Mesenchymal stem cell (in vitro differentiated cells and primary cell): ENCODE measurements around the gene DUSP5.
A peak's percentile ranks its signal among the peaks of the same experiment; 100 is the strongest.

ENCODE experiments used
- DNase-seq: peaks from one replicate; pipeline ENCODE4 v3.0.0-alpha.2; 2013
- H2AFZ ChIP-seq: one replicate; pipeline ENCODE4 v1.6.1; 2013; ENCODE audit warnings: low read depth, mild to moderate bottlenecking, control low read depth, inconsistent platforms, low read length, moderate library complexity
- H2AK5ac ChIP-seq: 2 replicates; pipeline ENCODE4 v1.6.1; 2013; ENCODE audit warnings: low read length, moderate library complexity, mild to moderate bottlenecking, inconsistent platforms; ENCODE audit not compliant: severe bottlenecking
- H2BK120ac ChIP-seq: one replicate; pipeline ENCODE4 v1.6.1; 2013; ENCODE audit warnings: low read depth, mild to moderate bottlenecking, inconsistent platforms, low read length, moderate library complexity
- H2BK12ac ChIP-seq, 2 experiments: one replicate each; pipeline ENCODE4 v1.6.1; 2013; ENCODE audit warnings: inconsistent platforms in 2 of 2, low read length in 2 of 2, mild to moderate bottlenecking in 2 of 2, moderate library complexity in 2 of 2, control low read depth in 1 of 2
- H2BK15ac ChIP-seq: one replicate; pipeline ENCODE4 v1.6.1; 2013; ENCODE audit warnings: mild to moderate bottlenecking, low read depth, inconsistent platforms; ENCODE audit not compliant: poor library complexity, severe bottlenecking
- H2BK5ac ChIP-seq: 2 replicates; pipeline ENCODE4 v1.6.1; 2013; ENCODE audit warnings: low read depth, mild to moderate bottlenecking, low read length, control low read depth, inconsistent platforms; ENCODE audit not compliant: poor library complexity, severe bottlenecking
- H3K14ac ChIP-seq, 2 experiments: one replicate each; pipeline ENCODE4 v1.6.1; 2013; ENCODE audit warnings: inconsistent platforms in 2 of 2, low read length in 2 of 2, control low read depth in 1 of 2, mild to moderate bottlenecking in 1 of 2, moderate library complexity in 1 of 2
- H3K18ac ChIP-seq, 2 experiments: one replicate each; pipeline ENCODE4 v1.6.1; 2013; ENCODE audit warnings: inconsistent platforms in 2 of 2, low read length in 2 of 2, control low read depth in 1 of 2, low read depth in 1 of 2, mild to moderate bottlenecking in 1 of 2
- H3K23ac ChIP-seq, 2 experiments: one replicate each; pipeline ENCODE4 v1.6.1; 2013; ENCODE audit warnings: inconsistent platforms in 2 of 2, low read length in 2 of 2, mild to moderate bottlenecking in 2 of 2, moderate library complexity in 2 of 2, control low read depth in 1 of 2
- H3K27ac ChIP-seq: 2 replicates; pipeline ENCODE4 v1.5.1; 2013; ENCODE audit warnings: mild to moderate bottlenecking, moderate library complexity, low read length, control low read depth, inconsistent platforms; ENCODE audit not compliant: poor library complexity, severe bottlenecking
- H3K27me3 ChIP-seq, 2 experiments: 2 replicates each; pipeline versions ENCODE4 v1.6.1 to v1.7.0; 2013; ENCODE audit warnings: low read length in 2 of 2, mild to moderate bottlenecking in 2 of 2, moderate library complexity in 2 of 2, control low read depth in 1 of 2, inconsistent platforms in 1 of 2; ENCODE audit not compliant: control insufficient read depth in 1 of 2, insufficient read depth in 1 of 2
- H3K36me3 ChIP-seq, 2 experiments: 2 replicates each; pipeline versions ENCODE4 v1.6.1 to v1.7.0; 2013; ENCODE audit warnings: low read length in 2 of 2, control low read depth in 1 of 2, inconsistent platforms in 1 of 2, low read depth in 1 of 2, mild to moderate bottlenecking in 1 of 2; ENCODE audit not compliant: insufficient read depth in 2 of 2, control insufficient read depth in 1 of 2
- H3K4ac ChIP-seq, 2 experiments: one replicate each; pipeline ENCODE4 v1.6.1; 2013; ENCODE audit warnings: inconsistent platforms in 2 of 2, low read length in 2 of 2, mild to moderate bottlenecking in 2 of 2, moderate library complexity in 2 of 2, control low read depth in 1 of 2, low read depth in 1 of 2
- H3K4me1 ChIP-seq: 2 replicates; pipeline ENCODE4 v1.6.1; 2013; ENCODE audit warnings: low read depth, low read length, control low read depth; ENCODE audit not compliant: control insufficient read depth, insufficient read depth
- H3K4me2 ChIP-seq: 2 replicates; pipeline ENCODE4 v1.6.1; 2013; ENCODE audit warnings: low read length, mild to moderate bottlenecking, inconsistent platforms; ENCODE audit not compliant: poor library complexity, severe bottlenecking
- H3K4me3 ChIP-seq, 2 experiments: 2 replicates each; pipeline versions ENCODE4 v1.5.1 to v1.7.0; 2013; ENCODE audit warnings: low read length in 2 of 2, mild to moderate bottlenecking in 2 of 2, control low read depth in 1 of 2, low read depth in 1 of 2; ENCODE audit not compliant: insufficient read depth in 1 of 2
- H3K79me1 ChIP-seq: replicated peaks from 2 replicates; pipeline ENCODE4 v1.6.1; 2013; ENCODE audit warnings: mild to moderate bottlenecking, control low read depth, low read length, inconsistent platforms; ENCODE audit not compliant: poor library complexity, severe bottlenecking
- H3K9ac ChIP-seq: 2 replicates; pipeline ENCODE4 v1.7.0; 2013; ENCODE audit warnings: mild to moderate bottlenecking, low read length, moderate library complexity
- H3K9me3 ChIP-seq: 2 replicates; pipeline ENCODE4 v1.7.0; 2013; ENCODE audit warnings: mild to moderate bottlenecking, low read length; ENCODE audit not compliant: control insufficient read depth
- H4K8ac ChIP-seq: one replicate; pipeline ENCODE4 v1.6.1; 2013; ENCODE audit warnings: inconsistent platforms, mild to moderate bottlenecking, low read length, moderate library complexity
- H4K91ac ChIP-seq: one replicate; pipeline ENCODE4 v1.6.1; 2013; ENCODE audit warnings: mild to moderate bottlenecking, low read length, inconsistent platforms
- WGBS: methylation state at CpG from one replicate; pipeline ENCODE4 v1.1.7; 2013; ENCODE audit warnings: mixed read lengths; 5-methylcytosine and 5-hydroxymethylcytosine counted together

DUSP5 gene

GRCh38 chr10:110512461-110513187 lies 14.9 kb downstream of the DUSP5 start:
- Histone ChIP-seq H2AFZ (no peak overlapping the region), H3K4me1 (peaks cover 14% of the 10 kb centered on the region), H3K18ac (no peak overlapping the region), H3K36me3 (peaks cover 55 to 86% of the 10 kb centered on the region in 2 experiments), H3K4me2 (peak overlapping the region; percentile 8), H3K9ac (peak overlapping the region; percentile 62), H3K14ac (no peak overlapping the region), H4K91ac (no peak overlapping the region), H2BK12ac (peak overlapping the region in 1 of 2 experiments; percentile 65), H3K27ac (peak overlapping the region; percentile 55), H3K4me3 (no peak overlapping the region), H2BK120ac (no peak overlapping the region), H4K8ac (peak overlapping the region; percentile 19), H3K23ac (no peak overlapping the region), H3K27me3 (no peaks in the 10 kb centered on the region), H2AK5ac (peak overlapping the region; percentile 70), H3K4ac (peak overlapping the region in 1 of 2 experiments; percentile 42), H2BK5ac (no peak overlapping the region), H3K9me3 (no peaks in the 10 kb centered on the region), H2BK15ac (peak overlapping the region; percentile 54), H3K79me1 (peaks cover 34% of the 10 kb centered on the region)
- DNase-seq: peak; percentile 90
- 35% methylated on average over 5 of the region's 5 CpGs for WGBS

DNA sequence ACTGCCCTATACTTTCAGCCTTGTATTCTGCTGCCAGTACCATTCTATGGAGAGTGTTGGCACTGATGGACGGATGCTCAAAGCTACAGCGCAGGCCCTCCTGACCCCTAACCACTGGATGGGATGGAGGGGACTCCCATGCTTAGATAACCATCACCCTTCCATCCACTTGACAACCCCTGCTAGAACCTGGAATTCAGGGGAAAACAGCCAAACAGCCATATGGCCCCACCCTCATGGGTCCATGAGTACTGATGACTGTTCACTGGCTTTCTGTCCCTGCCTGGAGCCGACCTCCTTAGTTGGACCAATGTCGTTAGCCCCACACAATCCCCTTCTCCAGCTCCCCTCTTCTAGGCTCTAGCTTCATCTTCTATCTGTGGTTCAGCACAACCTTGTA lies 16.2 kb downstream of the DUSP5 start:
- Histone ChIP-seq H2AK5ac (no peak overlapping the region), H4K8ac (no peak overlapping the region)

DNA sequence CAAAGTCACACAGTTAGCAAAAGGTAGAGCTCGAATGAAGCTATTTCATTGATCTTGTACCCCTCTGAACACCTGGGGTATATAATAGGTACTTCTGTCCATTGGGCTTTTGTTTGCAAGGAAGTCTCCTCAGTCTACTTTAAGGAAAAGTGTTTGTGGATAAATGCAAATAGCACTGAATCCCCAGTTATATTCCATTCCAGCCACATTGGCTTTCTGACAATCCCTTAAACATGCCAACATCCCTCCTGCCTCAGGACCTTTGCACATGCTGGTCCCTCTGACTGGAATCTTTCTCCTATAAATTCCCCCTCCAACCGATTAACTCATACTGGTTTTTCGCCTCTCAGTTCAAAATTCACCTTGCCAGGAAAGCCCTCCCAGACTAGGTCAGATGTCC lies 17.1 kb downstream of the DUSP5 start:
- H2BK12ac ChIP-seq: no peak overlapping the region
- no peak overlapping the region for H3K4me2 ChIP-seq
- no peaks in the 10 kb centered on the region for H3K27me3 ChIP-seq
- no peak overlapping the region for H3K18ac ChIP-seq
- no peak overlapping the region for H4K91ac ChIP-seq
- H3K79me1 ChIP-seq: peaks cover 23% of the 10 kb centered on the region
- peaks cover 37 to 70% of the 10 kb centered on the region in 2 experiments for H3K36me3 ChIP-seq
- no peak overlapping the region for H2BK120ac ChIP-seq
- H3K4ac ChIP-seq: no peak overlapping the region
- H2BK15ac ChIP-seq: no peak overlapping the region
- 97% methylated on average over 2 of the region's 3 CpGs for WGBS
- no peaks in the 10 kb centered on the region for H3K9me3 ChIP-seq
- H2AK5ac ChIP-seq: no peak overlapping the region
- no peak overlapping the region for H3K9ac ChIP-seq
- no peak overlapping the region for H3K27ac ChIP-seq
- no peak overlapping the region for H3K4me3 ChIP-seq
- H3K14ac ChIP-seq: no peak overlapping the region
- H3K4me1 ChIP-seq: peaks cover 14% of the 10 kb centered on the region
- no peak overlapping the region for H2BK5ac ChIP-seq
- no peak overlapping the region for H3K23ac ChIP-seq
- no peak for DNase-seq
- no peak overlapping the region for H4K8ac ChIP-seq
- H2AFZ ChIP-seq: no peak overlapping the region

More for the DNA sequence above, 16.2 kb downstream of the DUSP5 start:
- Histone ChIP-seq H2BK12ac (no peak overlapping the region), H3K14ac (no peak overlapping the region), H2BK120ac (no peak overlapping the region), H3K4ac (no peak overlapping the region), H3K4me2 (no peak overlapping the region), H3K27me3 (no peaks in the 10 kb centered on the region), H3K9me3 (no peaks in the 10 kb centered on the region), H3K79me1 (peaks cover 27% of the 10 kb centered on the region), H3K4me1 (peaks cover 14% of the 10 kb centered on the region), H3K23ac (no peak overlapping the region), H3K27ac (no peak overlapping the region), H2BK15ac (no peak overlapping the region), H3K9ac (no peak overlapping the region), H3K36me3 (peaks cover 46 to 79% of the 10 kb centered on the region in 2 experiments), H4K91ac (no peak overlapping the region), H3K18ac (no peak overlapping the region), H3K4me3 (no peak overlapping the region), H2BK5ac (no peak overlapping the region), H2AFZ (no peak overlapping the region)
- DNase-seq: no peak
- 98% methylated on average over 4 of the region's 4 CpGs for WGBS

DNA sequence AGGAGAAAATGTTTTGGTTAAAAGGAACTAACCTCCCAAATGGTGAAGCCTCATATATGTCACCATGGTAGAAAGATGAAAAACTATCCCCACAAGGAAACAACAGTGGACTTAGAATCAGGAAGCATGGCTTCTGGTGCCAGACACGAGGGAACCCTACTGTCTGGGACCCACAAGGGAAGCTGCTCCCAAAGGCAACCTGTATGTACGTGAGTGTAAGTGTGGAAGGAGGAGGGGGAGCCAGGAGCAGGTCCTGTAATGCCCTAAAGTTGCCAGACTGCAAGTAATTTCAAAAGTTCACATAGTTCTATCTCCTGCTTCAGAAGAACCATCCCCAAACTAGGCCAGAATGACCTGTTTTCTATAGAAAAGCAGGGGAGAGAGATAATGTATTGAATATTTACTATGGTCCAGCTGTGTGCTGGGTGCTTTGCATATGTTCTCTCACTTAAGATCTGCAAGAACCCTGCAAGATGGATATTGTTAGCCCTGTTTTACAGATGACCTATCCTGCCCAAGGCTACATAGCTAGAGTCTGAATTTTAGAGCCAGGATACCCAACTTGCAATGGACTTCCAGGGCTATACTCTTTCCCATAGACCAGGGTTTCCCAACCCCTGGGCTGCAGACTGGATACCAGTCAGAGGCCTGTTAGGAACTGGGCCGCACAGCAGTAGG lies 19.2 kb downstream of the DUSP5 start:
- H3K27ac ChIP-seq: no peak overlapping the region
- H2AFZ ChIP-seq: no peak overlapping the region
- 65% methylated on average over 2 of the region's 3 CpGs for WGBS
- H3K36me3 ChIP-seq: peaks cover 19 to 51% of the 10 kb centered on the region in 2 experiments
- H3K27me3 ChIP-seq: no peaks in the 10 kb centered on the region
- H3K79me1 ChIP-seq: peaks cover 17% of the 10 kb centered on the region
- H4K91ac ChIP-seq: no peak overlapping the region
- H2BK12ac ChIP-seq: no peak overlapping the region
- H2BK5ac ChIP-seq: no peak overlapping the region
- H3K14ac ChIP-seq: no peak overlapping the region
- no peak overlapping the region for H2BK120ac ChIP-seq
- no peak overlapping the region for H2BK15ac ChIP-seq
- no peak overlapping the region for H3K23ac ChIP-seq
- no peak overlapping the region for H3K9ac ChIP-seq
- no peak for DNase-seq
- H3K4me1 ChIP-seq: peaks cover 10% of the 10 kb centered on the region
- no peaks in the 10 kb centered on the region for H3K9me3 ChIP-seq
- no peak overlapping the region for H3K4me2 ChIP-seq
- no peak overlapping the region for H2AK5ac ChIP-seq
- H3K18ac ChIP-seq: no peak overlapping the region
- H3K4me3 ChIP-seq: no peak overlapping the region
- no peak overlapping the region for H4K8ac ChIP-seq
- no peak overlapping the region for H3K4ac ChIP-seq
